ENCODE results near the gene GTF3C2. TPM values are rescaled to one million over a fixed set of nuclear protein-coding genes. Genes with fewer than 3 reads are reported as not detected.
"Not testable (repeated sequence)": the region's sequence is repeated elsewhere in the genome, so short reads cannot be mapped to it uniquely, and the experiment has no call there.

Gene GTF3C2
- total RNA-seq, 6 donors from 2014 or later, result 43.9 to 104 (median 48.9) TPM

GRCh38 chr2:27353762-27354596 is 2.6 kb downstream of the GTF3C2 start:
- Histone ChIP-seq H3K27ac (no peak overlapping the region), H3K9me3 (no peaks in the 10 kb centered on the region), H3K4me1 (peaks cover 32 to 45% (median 35%) of the 10 kb centered on the region in 4 donors), H3K36me3 (peaks cover 0 to 7% (median 0%) of the 10 kb centered on the region in 4 donors), H3K4me3 (no peak overlapping the region), H3K27me3 (no peaks in the 10 kb centered on the region)
- 72 to 75% methylated on average over 7 of the region's 7 CpGs for WGBS, 2 donors
- ATAC-seq (ENCODE audit: low FRiP score in 2 of 2), result no peak
- no peak for TF ChIP-seq POLR2AphosphoS5 (IDR thresholded peaks at IDR 0.05)
- TF ChIP-seq CTCF (IDR thresholded peaks at IDR 0.05), result no peak
- TF ChIP-seq POLR2A (IDR thresholded peaks at IDR 0.05), result no peak
- TF ChIP-seq EP300 (IDR thresholded peaks at IDR 0.05), result no peak
- no peak for DNase-seq

GRCh38 chr2:27353386-27353761 is 3.2 kb downstream of the GTF3C2 start:
- 98% methylated on average over 5 of the region's 5 CpGs for WGBS, 2 donors
- not testable (repeated sequence) for H3K9me3 ChIP-seq; H3K27ac ChIP-seq; H3K36me3 ChIP-seq; H3K4me3 ChIP-seq; DNase-seq; ATAC-seq (ENCODE audit: low FRiP score in 2 of 2); H3K27me3 ChIP-seq
- peaks cover 31 to 44% (median 34%) of the 10 kb centered on the region in 4 donors for H3K4me1 ChIP-seq

- no peaks in the 10 kb centered on the region for H3K27me3 ChIP-seq
- peaks cover 20 to 38% (median 24%) of the 10 kb centered on the region in 4 donors for H3K4me1 ChIP-seq
- DNase-seq (no peak), ATAC-seq (ENCODE audit: low FRiP score in 2 of 2) (no peak)
- H3K27ac ChIP-seq, result no peak overlapping the region
- TF ChIP-seq POLR2AphosphoS5 (IDR thresholded peaks at IDR 0.05) (no peak), POLR2A (IDR thresholded peaks at IDR 0.05) (no peak), CTCF (IDR thresholded peaks at IDR 0.05) (no peak), EP300 (IDR thresholded peaks at IDR 0.05) (no peak)
- WGBS, 2 donors, result 83 to 88% methylated on average over 6 of the region's 6 CpGs
- no peaks in the 10 kb centered on the region for H3K9me3 ChIP-seq
- peaks cover 0 to 7% (median 2%) of the 10 kb centered on the region in 4 donors for H3K36me3 ChIP-seq
- H3K4me3 ChIP-seq, result no peak overlapping the region
Measured at GRCh38 chr2:27351802-27352598, 4.6 kb downstream of the GTF3C2 start.

- peaks cover 0 to 7% (median 2%) of the 10 kb centered on the region in 4 donors for H3K36me3 ChIP-seq
- 87 to 88% methylated on average over 7 of the region's 7 CpGs for WGBS, 2 donors
- H3K4me1 ChIP-seq, result peaks cover 15 to 29% (median 18%) of the 10 kb centered on the region in 4 donors
- DNase-seq, result no peak
- H3K4me3 ChIP-seq, result no peak overlapping the region
- no peak for TF ChIP-seq EP300 (IDR thresholded peaks at IDR 0.05)
- no peak for TF ChIP-seq CTCF (IDR thresholded peaks at IDR 0.05)
- no peak for TF ChIP-seq POLR2AphosphoS5 (IDR thresholded peaks at IDR 0.05)
- TF ChIP-seq POLR2A (IDR thresholded peaks at IDR 0.05), result no peak
- ATAC-seq (ENCODE audit: low FRiP score in 2 of 2), result no peak
- H3K27me3 ChIP-seq, result no peaks in the 10 kb centered on the region
- no peaks in the 10 kb centered on the region for H3K9me3 ChIP-seq
- no peak overlapping the region for H3K27ac ChIP-seq
Measured at GRCh38 chr2:27350106-27350693, 6.4 kb downstream of the GTF3C2 start.

GRCh38 chr2:27347641-27348040 is 8.9 kb downstream of the GTF3C2 start:
- DNase-seq (no peak), ATAC-seq (ENCODE audit: low FRiP score in 2 of 2) (peak in 1 of 2 donors; percentile 56)
- H3K27me3 ChIP-seq, result no peaks in the 10 kb centered on the region
- no peak for TF ChIP-seq CTCF (IDR thresholded peaks at IDR 0.05)
- TF ChIP-seq EP300 (IDR thresholded peaks at IDR 0.05), result no peak
- no peak for TF ChIP-seq POLR2AphosphoS5 (IDR thresholded peaks at IDR 0.05)
- TF ChIP-seq POLR2A (IDR thresholded peaks at IDR 0.05), result no peak
- H3K4me3 ChIP-seq, result no peak overlapping the region
- H3K36me3 ChIP-seq, result peaks cover 6 to 14% (median 10%) of the 10 kb centered on the region in 4 donors
- H3K27ac ChIP-seq, result no peak overlapping the region
- WGBS, 2 donors, result 95% methylated on average over 2 of the region's 2 CpGs
- peaks cover 0 to 7% (median 2%) of the 10 kb centered on the region in 4 donors for H3K4me1 ChIP-seq
- no peaks in the 10 kb centered on the region for H3K9me3 ChIP-seq
